Muscle of back (tissue), 11 donors: ENCODE measurements around the gene ADAMTS2. TPM values are rescaled to one million over a fixed set of nuclear protein-coding genes. Genes with fewer than 3 reads are reported as not detected.

Source experiments
- DNase-seq, 3 donors: peaks; one replicate each; pipeline versions ENCODE4 v3.0.0 to v3.0.0-alpha.2; 2013
- polyA plus RNA-seq, 10 donors: library from polyadenylated mRNA; unstranded; fragments of 120-200 nt; gene quantifications; one replicate each; pipeline ENCODE4 v1.2.1, GENCODE V29; 2013; ENCODE audit not compliant: insufficient read length in 10 of 10

Gene ADAMTS2
- polyA plus RNA-seq, 10 donors = 26.0 to 52.8 (median 42.1) TPM

GRCh38 chr5:179268966-179269693 is 76.1 kb downstream of the ADAMTS2 start:
- no peak for DNase-seq

- DNase-seq = no peak
Observed at GRCh38 chr5:179268399-179268952, 76.8 kb downstream of the ADAMTS2 start.

- peak in 1 of 3 donors; percentile 72 for DNase-seq
Observed at GRCh38 chr5:179267671-179268083, 77.6 kb downstream of the ADAMTS2 start.

- DNase-seq = peak in 1 of 3 donors; percentile 48
Observed at GRCh38 chr5:179267071-179267670, 78.1 kb downstream of the ADAMTS2 start.

GRCh38 chr5:179266291-179267070 is 78.8 kb downstream of the ADAMTS2 start:
- no peak for DNase-seq

- DNase-seq = peak; percentile 93 to 97 (median 96)
Observed at GRCh38 chr5:179265514-179266290, 79.6 kb downstream of the ADAMTS2 start.

- DNase-seq = no peak
Observed at GRCh38 chr5:179264783-179265513, 80.3 kb downstream of the ADAMTS2 start.

GRCh38 chr5:179264053-179264782 is 81.0 kb downstream of the ADAMTS2 start:
- no peak for DNase-seq

GRCh38 chr5:179263391-179264052 is 81.7 kb downstream of the ADAMTS2 start:
- DNase-seq = no peak

GRCh38 chr5:179262126-179262920 is 82.9 kb downstream of the ADAMTS2 start:
- DNase-seq = no peak

- peak in 1 of 3 donors; percentile 50 for DNase-seq
Observed at GRCh38 chr5:179261301-179262125, 83.7 kb downstream of the ADAMTS2 start.

GRCh38 chr5:179260324-179261070 is 84.8 kb downstream of the ADAMTS2 start:
- DNase-seq = no peak

- DNase-seq = no peak
Observed at GRCh38 chr5:179259731-179260323, 85.4 kb downstream of the ADAMTS2 start.

GRCh38 chr5:179258922-179259730 is 86.1 kb downstream of the ADAMTS2 start:
- peak in 1 of 3 donors; percentile 39 for DNase-seq
